PC-3 (cell line): ENCODE results near the gene EDRF1. TPM values are rescaled to one million over a fixed set of nuclear protein-coding genes. Genes with fewer than 3 reads are reported as not detected.

Experiments
- ATAC-seq: fragments of 200-7000 bp; cut with Tn5 transposase; 2 replicates; pipeline ENCODE4 v1.9.1; 2020; ENCODE audit warnings: mild to moderate bottlenecking, moderate library complexity
- BruUV-seq: library from RNA; stranded (reverse); fragments of 400-500 nt; replicated peaks from 2 replicates; lab custom pipeline; 2021; lab: Mats Ljungman, UMichigan
- CTCF ChIA-PET: fragments of 300-600 bp; sonication (Branson Sonifier 250); formaldehyde crosslinking; loops from one replicate; lab custom pipeline; 2022; ENCODE audit warnings: antibody characterized with exemption; lab: Charles Lee
- POLR2A ChIA-PET: fragments of 300-600 bp; sonication (Branson Sonifier 250); formaldehyde crosslinking; loops from one replicate; lab custom pipeline; 2022; ENCODE audit warnings: antibody characterized with exemption; ENCODE audit not compliant: unreplicated experiment; lab: Charles Lee
- DNase-seq: peaks from one replicate; pipeline ENCODE4 v3.0.0-alpha.2; 2015
- H2AFZ ChIP-seq: fragments of 300-600 bp; sonication (generic); 2 replicates; pipeline ENCODE4 v1.6.0; 2016; ENCODE audit warnings: antibody characterized with exemption, low read length
- H3F3A ChIP-seq: fragments of 300-600 bp; sonication (generic); one replicate; pipeline ENCODE4 v1.6.0; 2017; ENCODE audit warnings: antibody characterized with exemption, low read length, control low read depth, mild to moderate bottlenecking; ENCODE audit not compliant: unreplicated experiment
- H3K27ac ChIP-seq: fragments of 300-600 bp; sonication (generic); 2 replicates; pipeline ENCODE4 v1.5.1; 2016; ENCODE audit warnings: mild to moderate bottlenecking, low read length
- H3K27me3 ChIP-seq: fragments of 300-600 bp; sonication (generic); 2 replicates; pipeline ENCODE4 v1.6.1; 2016; ENCODE audit warnings: low read length, mixed read lengths
- H3K36me3 ChIP-seq: fragments of 300-600 bp; sonication (generic); 2 replicates; pipeline ENCODE4 v1.6.1; 2016; ENCODE audit warnings: low read depth, mixed run types, low read length, mixed read lengths
- H3K4me1 ChIP-seq: fragments of 300-600 bp; sonication (generic); 2 replicates; pipeline ENCODE4 v1.5.1; 2016; ENCODE audit warnings: low read length; ENCODE audit not compliant: insufficient read depth
- H3K4me2 ChIP-seq: fragments of 300-600 bp; sonication (generic); 2 replicates; pipeline ENCODE4 v1.6.0; 2016; ENCODE audit warnings: low read length
- H3K4me3 ChIP-seq: fragments of 300-600 bp; sonication (generic); 2 replicates; pipeline ENCODE4 v1.5.1; 2016; ENCODE audit warnings: mild to moderate bottlenecking, low read length, mixed read lengths
- H3K79me2 ChIP-seq: fragments of 300-600 bp; sonication (generic); 2 replicates; pipeline ENCODE4 v1.6.1; 2017; ENCODE audit warnings: low read length, mixed read lengths
- H3K9ac ChIP-seq: fragments of 300-600 bp; sonication (generic); 2 replicates; pipeline ENCODE4 v1.6.0; 2016; ENCODE audit warnings: mild to moderate bottlenecking, low read length
- H3K9me2 ChIP-seq: fragments of 300-600 bp; sonication (generic); replicated peaks from 2 replicates; pipeline ENCODE4 v1.6.1; 2016; ENCODE audit warnings: mixed run types, low read length, mixed read lengths
- H3K9me3 ChIP-seq: fragments of 300-600 bp; sonication (generic); 2 replicates; pipeline ENCODE4 v1.6.1; 2016; ENCODE audit warnings: low read length, mixed read lengths
- H4K20me1 ChIP-seq: fragments of 300-600 bp; sonication (generic); 2 replicates; pipeline ENCODE4 v1.6.1; 2016; ENCODE audit warnings: low read length, mixed read lengths
- EZH2 ChIP-seq: fragments of 300-600 bp; sonication (generic); IDR thresholded peaks from one replicate; pipeline ENCODE4 v1.6.1; 2017; ENCODE audit warnings: antibody characterized with exemption, mild to moderate bottlenecking, low read length; ENCODE audit not compliant: unreplicated experiment
- EZH2phosphoT487 ChIP-seq: fragments of 300-600 bp; sonication (generic); IDR thresholded peaks from 2 replicates; pipeline ENCODE4 v1.6.1; 2018; ENCODE audit warnings: mild to moderate bottlenecking, antibody characterized with exemption, low read length, borderline replicate concordance
- intact Hi-C: fragments of 100-400 bp; cut with micrococcal nuclease; formaldehyde crosslinking; loops from 2 replicates; pipeline ENCODE4 v1.9.0; 2023
- total RNA-seq: library from RNA; depleted of rRNA; stranded (reverse); fragments of >200 nt; gene quantifications from 2 replicates; pipeline ENCODE4 v1.2.3, GENCODE V29; 2014
- TF ChIP-seq, protein P1 (sequence below): fragments of 300-600 bp; sonication (generic); conservative IDR thresholded peaks from 2 replicates; pipeline ENCODE4 v1.5.1; 2017; ENCODE audit warnings: antibody characterized with exemption, low read depth, mild to moderate bottlenecking, low read length

Gene EDRF1
- total RNA-seq, 1 experiment from 2014 or later: 17.7 TPM

DNA sequence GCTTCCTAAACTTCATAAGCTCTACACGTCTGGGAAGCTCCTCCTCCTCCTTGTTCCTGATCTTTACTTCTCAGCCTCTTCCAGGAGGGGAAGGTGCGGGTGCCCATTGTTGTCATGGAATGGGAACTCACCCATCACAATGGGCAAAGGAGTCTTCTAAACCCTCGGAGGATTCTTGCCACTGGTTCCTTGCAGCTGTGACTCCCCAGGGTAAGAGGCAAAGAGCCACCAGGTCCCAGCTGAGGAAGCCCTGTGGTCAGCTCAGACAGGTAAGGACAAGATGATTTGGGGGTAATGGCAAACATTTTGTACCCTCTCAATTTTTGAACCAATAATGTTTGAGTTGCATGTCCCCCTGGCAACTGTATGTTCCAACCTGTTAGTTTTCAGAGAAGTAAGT is 36.4 kb upstream of the EDRF1 start, which contains the start of gene TEX36:
TEX36 (minus strand) TSS at position 101 of the 400 bp plus-strand sequence. CDS start 174 bp downstream, outside the sequence.
- H3K4me1 ChIP-seq: no peaks in the 10 kb centered on the region
- no peak within 1 kb of the TSS for H3K4me3 ChIP-seq
- H3K9me3 ChIP-seq: no peaks in the 10 kb centered on the region
- no peak for DNase-seq
- no peak for ATAC-seq
- CTCF ChIA-PET: no interaction called here
- no peaks in the 10 kb centered on the region for H4K20me1 ChIP-seq
- no peaks in the 10 kb centered on the region for H3F3A ChIP-seq
- no peak within 1 kb of the TSS for H3K27ac ChIP-seq
- no peak within 1 kb of the TSS for H3K9ac ChIP-seq
- no peak within 1 kb of the TSS for H3K4me2 ChIP-seq
- H3K36me3 ChIP-seq: no peaks in the 10 kb centered on the region
- TF ChIP-seq EZH2: no peak
- TF ChIP-seq, protein P1, sequence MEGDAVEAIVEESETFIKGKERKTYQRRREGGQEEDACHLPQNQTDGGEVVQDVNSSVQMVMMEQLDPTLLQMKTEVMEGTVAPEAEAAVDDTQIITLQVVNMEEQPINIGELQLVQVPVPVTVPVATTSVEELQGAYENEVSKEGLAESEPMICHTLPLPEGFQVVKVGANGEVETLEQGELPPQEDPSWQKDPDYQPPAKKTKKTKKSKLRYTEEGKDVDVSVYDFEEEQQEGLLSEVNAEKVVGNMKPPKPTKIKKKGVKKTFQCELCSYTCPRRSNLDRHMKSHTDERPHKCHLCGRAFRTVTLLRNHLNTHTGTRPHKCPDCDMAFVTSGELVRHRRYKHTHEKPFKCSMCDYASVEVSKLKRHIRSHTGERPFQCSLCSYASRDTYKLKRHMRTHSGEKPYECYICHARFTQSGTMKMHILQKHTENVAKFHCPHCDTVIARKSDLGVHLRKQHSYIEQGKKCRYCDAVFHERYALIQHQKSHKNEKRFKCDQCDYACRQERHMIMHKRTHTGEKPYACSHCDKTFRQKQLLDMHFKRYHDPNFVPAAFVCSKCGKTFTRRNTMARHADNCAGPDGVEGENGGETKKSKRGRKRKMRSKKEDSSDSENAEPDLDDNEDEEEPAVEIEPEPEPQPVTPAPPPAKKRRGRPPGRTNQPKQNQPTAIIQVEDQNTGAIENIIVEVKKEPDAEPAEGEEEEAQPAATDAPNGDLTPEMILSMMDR: no peak
- TF ChIP-seq EZH2phosphoT487: no peak
- H3K79me2 ChIP-seq: no peaks in the 10 kb centered on the region
- H3K9me2 ChIP-seq: no peaks in the 10 kb centered on the region
- POLR2A ChIA-PET: no interaction called here
- no peaks in the 10 kb centered on the region for H3K27me3 ChIP-seq
- no peak within 1 kb of the TSS for H2AFZ ChIP-seq
- intact Hi-C loops: no loop called here
- no TSS peak for BruUV-seq

DNA sequence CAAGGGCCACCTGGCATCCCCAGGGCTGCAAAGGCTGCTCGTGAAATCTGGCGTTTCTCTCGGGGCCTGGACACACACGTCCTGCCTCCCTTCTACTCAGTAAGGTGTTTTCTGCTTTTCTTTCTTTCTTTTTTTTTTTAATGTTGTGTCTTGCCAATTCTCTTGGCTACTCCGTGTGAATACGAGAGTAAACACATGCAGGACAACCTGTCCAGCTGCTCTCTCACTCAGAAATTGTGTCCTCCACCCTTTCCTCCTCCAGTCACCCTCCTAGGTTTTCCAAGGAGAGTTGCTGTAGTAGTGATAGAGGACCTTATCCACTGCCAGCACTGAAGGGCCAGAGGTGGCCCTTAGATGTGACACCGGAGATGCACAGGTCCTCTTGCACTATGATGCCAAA is 35.7 kb upstream of the EDRF1 start:
- H3K27me3 ChIP-seq: no peaks in the 10 kb centered on the region
- H4K20me1 ChIP-seq: no peaks in the 10 kb centered on the region
- no peaks in the 10 kb centered on the region for H3K9me3 ChIP-seq
- no TSS peak for BruUV-seq
- ChIA-PET CTCF (no interaction called here), POLR2A (no interaction called here)
- H3K36me3 ChIP-seq: no peaks in the 10 kb centered on the region
- ATAC-seq: no peak
- TF ChIP-seq EZH2phosphoT487: no peak
- TF ChIP-seq EZH2: no peak
- TF ChIP-seq, protein P1: no peak
- H3F3A ChIP-seq: no peaks in the 10 kb centered on the region
- no peak overlapping the region for H3K4me3 ChIP-seq
- no peaks in the 10 kb centered on the region for H3K79me2 ChIP-seq
- intact Hi-C loops: no loop called here
- no peaks in the 10 kb centered on the region for H3K9me2 ChIP-seq
- no peaks in the 10 kb centered on the region for H3K4me1 ChIP-seq
- no peak overlapping the region for H3K27ac ChIP-seq
- no peak overlapping the region for H2AFZ ChIP-seq
- H3K9ac ChIP-seq: no peak overlapping the region
- DNase-seq: no peak
- H3K4me2 ChIP-seq: no peak overlapping the region

GRCh38 chr10:125684581-125684980 is 34.9 kb upstream of the EDRF1 start:
- POLR2A ChIA-PET: no interaction called here
- Histone ChIP-seq H3K9me2 (no peaks in the 10 kb centered on the region), H3K27ac (no peak overlapping the region), H3K79me2 (no peaks in the 10 kb centered on the region), H2AFZ (no peak overlapping the region), H3F3A (no peaks in the 10 kb centered on the region), H3K4me2 (no peak overlapping the region), H3K4me3 (no peak overlapping the region), H3K27me3 (no peaks in the 10 kb centered on the region), H3K9me3 (no peaks in the 10 kb centered on the region), H3K36me3 (no peaks in the 10 kb centered on the region), H4K20me1 (no peaks in the 10 kb centered on the region), H3K4me1 (no peaks in the 10 kb centered on the region), H3K9ac (no peak overlapping the region)
- CTCF ChIA-PET: no interaction called here
- intact Hi-C loops: no loop called here
- TF ChIP-seq EZH2phosphoT487: no peak
- TF ChIP-seq EZH2: no peak
- TF ChIP-seq, protein P1: no peak
- ATAC-seq (no peak), DNase-seq (no peak)
- BruUV-seq: no TSS peak
